Activated naive CD4-positive, alpha-beta T cell treated with anti-CD3 and anti-CD28 coated beads, Interleukin-2, amount 50 U/mL, for 72 hours (primary cell): Measurements from ENCODE around the gene STBD1. TPM values are rescaled to one million over a fixed set of nuclear protein-coding genes. Genes with fewer than 3 reads are reported as not detected.
"Not testable (repeated sequence)": the region's sequence is repeated elsewhere in the genome, so short reads cannot be mapped to it uniquely, and the experiment has no call there.

Experiments used
- ATAC-seq, 2 donors: fragments of 150-1000 bp; cut with Tn5 transposase; 2 replicates each; pipeline ENCODE4 v1.10.0; 2021; ENCODE audit warnings: mild to moderate bottlenecking in 2 of 2, moderate library complexity in 2 of 2
- DNase-seq, 2 donors: peaks; one replicate each; pipeline ENCODE4 v3.0.0; 2021 to 2022; ENCODE audit warnings: low spot score in 2 of 2
- H3K27ac Mint-ChIP-seq, 2 donors: one replicate each; pipeline ENCODE4 v1.8.0; 2022; ENCODE audit warnings: mild to moderate bottlenecking in 2 of 2, mixed read lengths in 2 of 2
- H3K36me3 Mint-ChIP-seq, 2 donors: one replicate each; pipeline ENCODE4 v1.8.0; 2022; ENCODE audit warnings: mixed read lengths in 2 of 2
- H3K9me3 Mint-ChIP-seq, 2 donors: one replicate each; pipeline ENCODE4 v1.8.0; 2022; ENCODE audit warnings: mixed read lengths in 2 of 2
- total RNA-seq, 2 donors: library from RNA; stranded (reverse); gene quantifications; one replicate each; pipeline ENCODE4 v1.2.3, GENCODE V29; 2022

STBD1 gene
- total RNA-seq, 2 donors from 2014 or later = 0.19 TPM; not detected in 1

DNA sequence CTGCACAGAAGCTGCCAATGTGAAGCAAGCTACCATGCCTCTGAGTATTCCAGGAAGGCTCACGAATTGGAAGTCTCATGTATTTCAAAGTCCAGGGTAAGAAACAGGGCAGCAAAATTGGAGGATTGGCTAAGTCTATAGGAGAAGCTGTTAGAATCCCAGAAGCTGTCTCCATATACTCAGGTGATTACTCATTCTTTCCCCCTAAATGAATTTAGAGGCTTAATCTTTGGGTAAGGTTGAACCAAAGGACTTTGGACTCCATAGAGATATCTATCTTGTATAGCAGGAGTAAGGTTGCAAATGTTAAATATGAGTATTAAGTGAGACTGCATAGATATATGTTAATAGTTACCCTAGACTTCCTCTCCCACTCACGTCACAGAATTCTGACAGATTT, 36.3 kb downstream of the STBD1 start:
- H3K27ac Mint-ChIP-seq = no peak overlapping the region
- no peak for DNase-seq
- ATAC-seq = no peak
- peaks cover 6 to 14% of the 10 kb centered on the region in 2 donors for H3K36me3 Mint-ChIP-seq
- peaks cover 11 to 13% of the 10 kb centered on the region in 2 donors for H3K9me3 Mint-ChIP-seq

DNA sequence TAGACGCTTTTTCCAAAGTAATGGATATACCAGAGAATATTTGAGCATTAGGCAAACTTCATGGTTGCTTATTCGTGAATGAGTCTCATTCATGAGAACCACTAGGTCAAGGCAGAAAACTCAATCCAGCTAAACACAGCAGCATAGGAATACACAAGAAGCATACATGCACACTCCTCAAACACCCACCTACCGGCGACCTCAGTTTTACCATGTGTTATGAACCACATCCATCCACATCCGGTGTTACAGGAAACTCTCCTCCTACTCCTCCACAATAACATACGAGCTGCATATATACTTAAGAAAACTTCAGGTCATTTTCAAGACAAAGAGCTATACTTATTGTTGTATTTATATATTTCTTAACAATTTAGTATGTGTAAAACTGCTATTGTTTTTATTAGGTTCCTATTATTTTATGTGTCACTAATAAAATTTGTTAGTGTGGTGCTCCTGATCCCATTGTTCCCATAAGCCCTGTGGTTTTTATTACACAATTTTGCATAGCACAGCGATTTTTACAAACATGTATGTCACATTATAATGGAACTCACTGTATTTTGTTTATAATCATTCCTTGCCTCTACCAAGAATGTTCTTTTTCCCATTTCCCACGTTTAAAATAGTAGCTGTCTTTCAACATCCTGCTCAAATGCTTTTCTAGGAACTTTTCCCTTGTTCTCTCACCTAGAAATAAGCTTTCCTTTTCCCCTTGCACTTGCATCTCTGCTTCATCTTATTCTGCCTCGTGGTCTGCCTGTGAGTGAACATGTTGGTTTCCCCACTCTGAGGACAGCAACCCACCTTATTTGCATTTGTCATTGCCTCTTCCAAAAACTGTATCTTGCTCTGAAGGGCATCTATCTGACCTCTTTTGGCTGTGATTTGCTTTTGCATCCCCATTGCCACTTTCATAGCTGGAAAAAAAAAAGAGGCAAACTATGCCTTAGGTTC, 48.3 kb downstream of the STBD1 start:
- Mint-ChIP-seq H3K36me3 (peaks cover 15 to 22% of the 10 kb centered on the region in 2 donors), H3K9me3 (peaks cover 21 to 26% of the 10 kb centered on the region in 2 donors), H3K27ac (peak overlapping the region in 1 of 2 donors; percentile 10)
- ATAC-seq (peak; percentile 35 to 45), DNase-seq (no peak)

DNA sequence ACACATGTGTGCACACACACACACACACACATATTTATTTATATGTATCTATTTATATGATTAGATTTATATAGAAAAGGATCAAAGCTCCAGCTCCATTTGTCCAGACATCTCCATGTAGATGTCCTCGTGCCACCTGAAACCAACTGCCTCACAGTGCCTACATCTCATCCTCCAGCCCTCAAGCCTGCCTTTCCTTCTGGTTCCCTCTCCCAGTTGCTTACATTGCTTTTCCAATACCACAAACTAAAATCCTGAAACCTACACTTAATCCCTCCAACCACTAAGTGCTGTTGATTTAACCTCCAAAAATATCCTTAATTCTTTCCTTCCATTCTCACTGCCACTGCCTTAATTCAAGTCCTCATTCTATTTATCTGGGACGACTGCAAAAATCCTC, 51.4 kb downstream of the STBD1 start:
- no peak for ATAC-seq
- DNase-seq = no peak
- peaks cover 21 to 33% of the 10 kb centered on the region in 2 donors for H3K9me3 Mint-ChIP-seq
- H3K36me3 Mint-ChIP-seq = peaks cover 22% of the 10 kb centered on the region in 2 donors
- no peak overlapping the region for H3K27ac Mint-ChIP-seq

DNA sequence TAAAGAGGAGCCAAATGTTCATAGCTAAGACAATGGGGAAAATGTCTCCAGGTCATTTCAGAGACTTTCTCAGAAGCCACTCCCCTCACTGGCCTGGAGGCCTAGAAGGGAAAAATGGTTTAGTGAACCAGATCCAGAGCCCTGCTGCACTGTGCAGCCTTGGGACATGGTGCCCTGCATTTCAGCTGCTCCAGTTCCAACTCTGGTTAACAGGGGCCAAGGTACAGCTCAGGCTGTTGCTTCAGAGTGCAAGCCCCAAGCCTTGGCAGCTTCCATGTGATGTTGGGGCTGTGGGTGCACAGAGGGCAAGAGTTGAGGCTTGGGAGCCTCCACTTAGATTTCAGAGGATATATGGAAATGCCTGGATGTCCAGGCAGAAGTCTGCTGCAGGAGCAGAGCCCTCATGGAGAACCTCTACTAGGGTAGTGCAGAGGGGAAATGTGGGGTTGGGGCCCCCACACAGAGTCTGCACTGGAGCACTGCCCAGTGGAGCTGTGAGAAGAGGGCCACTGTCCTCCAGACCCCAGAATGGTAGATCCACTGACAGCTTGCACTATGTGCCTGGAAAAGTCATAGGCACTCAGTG, 53.4 kb downstream of the STBD1 start:
- Mint-ChIP-seq H3K36me3 (peaks cover 22% of the 10 kb centered on the region in 2 donors), H3K9me3 (peaks cover 21 to 32% of the 10 kb centered on the region in 2 donors)
- ATAC-seq, H3K27ac Mint-ChIP-seq, DNase-seq: not testable (repeated sequence)

Other genes with a start within 250 kb of the STBD1 start
- gene ART3, start 232.0 kb upstream of the STBD1 start, total RNA-seq = under 1 TPM in 1 of 2 donors, not detected in 1; 0.82 TPM
- gene NUP54, start 158.3 kb upstream of the STBD1 start, total RNA-seq = 10 to 100 TPM; 63.6 to 72.8 TPM
- 1 to 10 TPM; 2.3 to 6.5 TPM for gene SCARB2, start 92.9 kb upstream of the STBD1 start, total RNA-seq
- gene FAM47E, start 55.0 kb upstream of the STBD1 start, total RNA-seq = not detected
- gene CCDC158, start 114.4 kb downstream of the STBD1 start, total RNA-seq = not detected
- gene SHROOM3, start 128.5 kb downstream of the STBD1 start, total RNA-seq = under 1 TPM; 0.20 to 0.21 TPM